GM12891 (cell line): ENCODE measurements around the gene DOCK4.

Source experiments
- PAX5 ChIP-seq: IDR thresholded peaks from 2 replicates; pipeline ENCODE4 v1.6.1; 2011; ENCODE audit warnings: low read length, moderate library complexity, mild to moderate bottlenecking; ENCODE audit not compliant: insufficient read depth, severe bottlenecking
- POLR2A ChIP-seq: IDR thresholded peaks from 2 replicates; pipeline ENCODE4 v1.6.1; 2011; ENCODE audit warnings: low read depth, low read length, control low read depth
- POLR2AphosphoS5 ChIP-seq: IDR thresholded peaks from 2 replicates; pipeline ENCODE4 v1.6.1; 2011; ENCODE audit warnings: low read depth, low read length, control low read depth
- POU2F2 ChIP-seq: IDR thresholded peaks from 2 replicates; pipeline ENCODE4 v1.6.1; 2011; ENCODE audit warnings: low read depth, mild to moderate bottlenecking, control low read depth, low read length, moderate library complexity
- SPI1 ChIP-seq: IDR thresholded peaks from 2 replicates; pipeline ENCODE4 v1.6.1; 2011; ENCODE audit warnings: low read depth, low read length, control low read depth
- TAF1 ChIP-seq: IDR thresholded peaks from 2 replicates; pipeline ENCODE4 v1.6.1; 2011; ENCODE audit warnings: low read depth, low read length, control low read depth

DNA sequence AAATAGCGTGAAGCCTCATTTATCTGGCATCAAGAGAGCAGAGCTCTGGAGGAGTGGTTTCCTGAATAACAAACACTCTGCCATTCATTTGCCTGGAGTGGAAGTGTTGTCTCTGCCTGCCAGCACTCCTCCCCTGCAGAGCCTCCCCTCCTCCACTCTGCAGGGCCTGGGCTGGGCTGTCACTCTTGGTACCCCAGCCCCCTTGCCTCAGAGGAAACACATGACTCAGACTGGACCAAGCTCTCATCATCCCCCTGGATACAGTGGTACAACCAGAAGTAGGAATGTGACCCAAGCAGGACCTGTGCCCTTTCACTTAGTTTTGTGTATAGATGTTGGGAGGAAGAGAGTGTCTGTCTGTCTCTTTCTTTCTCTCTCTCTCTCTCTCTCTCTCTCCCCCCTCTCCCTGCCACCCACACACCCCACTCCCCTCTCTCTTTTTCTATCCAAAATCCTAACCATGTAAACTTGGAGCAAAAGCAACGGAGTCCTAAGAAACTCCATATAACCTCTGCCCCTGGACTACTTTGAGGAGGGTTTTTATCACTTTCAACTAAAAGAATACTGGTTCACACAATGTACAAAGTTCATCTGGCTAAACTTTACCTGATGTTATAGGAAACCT, 43.9 kb downstream of the DOCK4 start:
- no peak for TF ChIP-seq POU2F2
- no peak for TF ChIP-seq POLR2AphosphoS5
- TF ChIP-seq PAX5: no peak
- no peak for TF ChIP-seq POLR2A
- TF ChIP-seq TAF1: no peak
- no peak for TF ChIP-seq SPI1
